ENCODE measurements around the gene PCOLCE2.
A peak's percentile ranks its signal among the peaks of the same experiment; 100 is the strongest.

PCOLCE2 gene

DNA sequence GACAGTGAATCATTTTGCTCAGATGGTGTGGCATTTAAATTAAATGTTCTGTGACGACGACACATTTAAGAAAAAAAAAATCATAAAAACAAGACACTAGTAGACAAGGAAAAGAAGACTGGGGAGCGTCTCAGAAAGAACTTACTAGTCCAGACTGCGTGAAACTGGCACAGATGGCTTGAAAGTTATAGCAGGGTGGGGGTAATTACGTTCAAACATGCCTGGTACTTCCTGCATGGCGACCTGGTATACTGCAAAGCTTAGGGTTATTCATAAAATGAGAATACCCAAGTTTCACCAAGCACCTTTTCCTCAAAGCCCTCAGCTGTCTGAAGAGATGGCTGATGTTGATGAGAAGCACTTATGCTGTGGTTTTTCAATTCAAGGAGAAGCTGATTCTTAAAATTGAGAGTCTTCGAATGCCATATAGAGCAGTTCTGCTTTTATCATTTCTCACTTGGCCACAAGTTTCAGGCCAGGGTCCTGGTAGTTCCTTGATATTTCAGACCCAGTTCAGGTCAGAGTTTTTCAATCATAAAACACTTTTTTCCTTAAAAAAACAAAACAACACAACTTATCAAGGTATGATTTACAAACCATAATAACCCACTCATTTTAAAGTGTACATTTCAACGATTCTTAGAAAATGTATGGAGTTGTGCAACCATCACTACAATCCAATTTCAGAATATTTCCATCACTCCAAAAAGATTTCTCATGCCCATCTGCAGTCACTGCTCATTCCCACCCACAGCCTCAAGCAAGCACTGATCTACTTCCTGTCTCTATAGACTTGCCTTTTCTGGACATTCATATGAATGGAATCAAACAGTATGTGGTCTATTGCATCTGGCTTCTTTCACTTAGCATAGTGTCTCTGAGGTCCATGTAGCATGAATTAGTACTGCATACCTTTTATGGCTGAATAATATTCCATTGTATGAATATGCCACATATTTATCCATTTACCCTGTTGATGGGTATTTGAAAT lies 24.7 kb downstream of the PCOLCE2 start:
- no peak for DNase-seq

DNA sequence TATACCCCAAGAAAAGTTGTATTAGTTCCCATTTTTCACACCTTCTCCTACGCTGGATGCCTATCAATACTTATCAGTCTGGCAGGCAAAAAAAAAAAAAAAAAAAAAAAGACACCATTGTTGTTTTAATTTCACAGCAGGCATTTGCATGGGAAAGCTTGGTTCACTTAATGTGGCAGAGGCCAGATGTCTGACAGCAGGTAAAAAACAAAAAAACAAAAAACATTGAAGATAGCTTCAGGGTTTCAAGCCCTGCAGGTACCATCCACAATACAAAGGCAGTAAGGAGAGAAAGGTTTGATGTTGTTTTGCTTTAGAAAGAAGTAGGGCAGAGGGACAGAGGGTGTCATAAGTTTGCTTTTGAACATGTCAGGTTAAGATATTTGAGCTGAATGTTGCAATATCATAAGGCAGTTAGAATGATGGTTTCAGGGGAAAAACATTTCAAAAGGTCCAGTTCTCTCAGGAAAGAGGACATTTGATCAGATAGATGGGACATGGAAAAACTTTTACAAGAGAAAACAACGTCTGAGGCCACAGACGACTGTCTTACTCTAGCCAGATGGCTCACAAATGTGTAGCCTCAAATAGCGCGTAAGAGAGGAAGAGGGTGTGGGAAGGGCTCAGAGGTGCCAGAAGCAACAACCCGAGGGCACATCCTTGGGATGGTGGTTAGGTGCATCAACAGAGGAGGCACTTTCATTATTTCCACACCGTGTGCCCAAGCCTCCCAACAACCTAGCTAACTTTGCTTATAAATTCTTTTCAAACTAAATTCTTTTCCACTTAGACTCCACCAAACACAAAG lies 25.7 kb downstream of the PCOLCE2 start:
- peak; percentile 21 for DNase-seq

GRCh38 chr3:142861926-142862325 lies 27.0 kb downstream of the PCOLCE2 start:
- no peak for DNase-seq

DNA sequence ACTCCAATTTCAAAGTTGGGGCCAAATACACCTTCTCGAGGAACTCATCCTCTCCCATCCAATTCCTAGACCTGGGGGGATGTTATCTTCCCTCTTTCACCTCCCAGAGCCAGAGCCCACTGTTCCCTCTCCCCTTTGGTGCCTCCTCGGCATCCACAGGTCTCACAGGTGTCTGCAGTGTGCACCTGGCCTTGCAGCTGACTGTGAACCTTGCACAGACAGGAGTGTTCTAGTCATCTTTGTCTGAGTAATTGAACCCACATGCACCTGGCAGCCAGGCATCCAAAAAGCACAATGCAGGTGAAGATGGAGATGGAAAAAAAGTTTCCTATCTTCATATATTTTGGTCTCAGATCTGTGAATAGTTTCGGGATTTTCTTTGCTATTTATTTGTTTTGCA lies 30.8 kb downstream of the PCOLCE2 start:
- DNase-seq = no peak

GRCh38 chr3:142857056-142857455 lies 31.8 kb downstream of the PCOLCE2 start:
- DNase-seq = peak; percentile 11

DNA sequence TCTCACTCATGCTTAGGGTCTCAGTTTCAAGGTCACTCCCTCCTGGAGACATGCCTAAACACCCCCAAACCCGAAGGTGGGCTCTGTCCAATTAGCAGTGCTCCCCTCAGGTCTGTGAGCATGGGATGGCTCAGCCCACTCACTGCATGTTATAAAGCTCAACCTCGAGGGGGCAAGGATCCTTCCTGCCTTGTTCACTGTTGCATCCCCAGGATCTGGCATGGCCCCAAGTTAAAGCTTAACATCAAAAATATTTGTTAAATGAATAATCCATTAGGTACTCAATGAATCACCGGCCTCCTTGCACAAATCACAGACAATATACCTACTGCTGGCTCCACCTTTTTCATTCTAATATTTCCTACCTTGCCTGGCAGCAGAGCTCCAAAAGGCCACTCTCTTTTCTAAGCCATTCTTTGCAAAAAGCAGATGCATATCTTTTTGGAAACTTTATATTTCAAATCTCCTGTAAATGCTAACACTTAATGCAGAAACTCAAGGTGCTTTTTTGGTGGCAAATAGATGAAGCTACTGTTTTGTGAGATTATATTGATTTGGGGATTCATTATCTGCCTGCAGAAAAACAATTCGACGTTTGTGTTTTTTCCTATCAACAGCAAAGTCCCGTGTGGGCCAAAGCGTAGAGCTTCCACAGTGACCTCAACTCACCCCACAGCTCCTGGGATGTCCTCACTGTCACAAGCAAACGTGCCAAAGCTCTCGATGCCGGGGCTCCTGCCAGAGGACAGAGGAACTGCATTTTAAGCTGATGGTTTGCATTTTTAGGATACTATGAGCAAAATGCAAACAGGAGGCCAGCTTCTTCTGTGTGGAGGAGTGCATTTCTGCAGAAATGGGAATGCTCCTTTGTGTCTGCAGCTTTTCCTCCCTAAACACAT lies 35.4 kb downstream of the PCOLCE2 start:
- DNase-seq = no peak

DNA sequence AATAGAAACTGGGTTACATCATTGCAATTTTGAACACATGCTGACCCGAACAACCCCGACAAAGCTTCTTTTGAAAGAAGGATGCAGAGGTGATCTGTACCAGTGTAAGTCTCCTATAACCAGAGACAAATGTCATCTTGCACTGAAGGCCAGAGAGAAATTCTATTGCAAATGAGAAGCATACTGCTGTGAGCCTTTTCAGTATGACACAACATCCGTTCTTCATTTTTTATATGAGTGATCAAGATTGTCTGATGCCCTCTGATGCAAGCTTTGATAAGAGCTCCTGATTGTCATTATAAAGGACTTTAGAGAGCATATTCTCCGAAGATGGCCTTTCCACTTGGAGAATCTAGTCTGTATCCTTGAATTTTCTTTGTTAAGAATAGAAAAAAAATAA lies 36.9 kb downstream of the PCOLCE2 start:
- peak; percentile 54 for DNase-seq

DNA sequence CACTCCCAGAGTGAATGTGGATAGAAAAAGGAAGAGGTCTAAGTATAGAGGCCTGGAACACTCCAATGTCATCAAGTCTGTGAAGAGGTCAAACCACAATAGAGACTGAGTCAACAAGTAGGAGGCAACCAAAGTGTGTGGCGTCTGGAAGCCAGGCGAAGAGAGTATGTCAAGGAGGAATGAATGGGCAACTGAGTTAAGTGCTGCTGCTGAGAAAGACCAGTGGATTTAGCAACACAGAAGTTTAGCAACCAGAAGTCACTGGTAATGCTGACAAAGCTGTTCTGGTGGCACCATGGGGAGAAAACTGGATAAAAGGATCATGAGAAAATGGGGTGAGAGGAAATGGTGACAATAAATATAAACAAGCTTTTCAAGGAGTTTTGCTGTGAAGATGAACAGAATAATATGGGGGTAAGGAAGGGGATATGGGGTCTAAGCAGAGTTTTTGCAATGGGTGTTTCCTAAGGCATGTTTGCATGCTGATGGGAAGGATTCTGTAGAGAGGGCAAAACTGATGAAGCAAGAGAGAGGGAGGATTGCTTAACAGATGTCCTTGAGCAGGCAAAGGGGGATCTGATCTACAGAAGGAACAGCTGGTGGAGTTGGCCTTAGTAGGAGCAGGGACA lies 38.4 kb downstream of the PCOLCE2 start:
- peak; percentile 53 for DNase-seq

DNA sequence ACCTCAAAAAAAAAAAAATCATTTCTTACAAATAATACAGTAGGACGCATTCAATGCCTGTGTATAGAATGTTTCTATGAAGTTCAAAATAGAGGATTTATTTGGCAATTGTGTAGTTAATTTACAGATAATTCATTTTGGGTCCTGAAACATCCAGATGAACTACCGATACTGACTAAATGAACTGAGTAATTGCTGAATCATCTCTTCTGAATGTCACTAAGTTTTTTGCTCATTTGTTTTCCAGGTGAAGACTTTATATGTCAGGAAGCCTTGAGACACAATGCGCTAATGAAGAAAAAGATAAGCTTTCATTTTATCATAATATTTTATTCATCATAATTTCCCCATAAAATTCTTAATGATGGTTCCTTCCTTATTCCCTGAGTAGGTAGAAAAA lies 39.7 kb downstream of the PCOLCE2 start:
- DNase-seq = no peak

DNA sequence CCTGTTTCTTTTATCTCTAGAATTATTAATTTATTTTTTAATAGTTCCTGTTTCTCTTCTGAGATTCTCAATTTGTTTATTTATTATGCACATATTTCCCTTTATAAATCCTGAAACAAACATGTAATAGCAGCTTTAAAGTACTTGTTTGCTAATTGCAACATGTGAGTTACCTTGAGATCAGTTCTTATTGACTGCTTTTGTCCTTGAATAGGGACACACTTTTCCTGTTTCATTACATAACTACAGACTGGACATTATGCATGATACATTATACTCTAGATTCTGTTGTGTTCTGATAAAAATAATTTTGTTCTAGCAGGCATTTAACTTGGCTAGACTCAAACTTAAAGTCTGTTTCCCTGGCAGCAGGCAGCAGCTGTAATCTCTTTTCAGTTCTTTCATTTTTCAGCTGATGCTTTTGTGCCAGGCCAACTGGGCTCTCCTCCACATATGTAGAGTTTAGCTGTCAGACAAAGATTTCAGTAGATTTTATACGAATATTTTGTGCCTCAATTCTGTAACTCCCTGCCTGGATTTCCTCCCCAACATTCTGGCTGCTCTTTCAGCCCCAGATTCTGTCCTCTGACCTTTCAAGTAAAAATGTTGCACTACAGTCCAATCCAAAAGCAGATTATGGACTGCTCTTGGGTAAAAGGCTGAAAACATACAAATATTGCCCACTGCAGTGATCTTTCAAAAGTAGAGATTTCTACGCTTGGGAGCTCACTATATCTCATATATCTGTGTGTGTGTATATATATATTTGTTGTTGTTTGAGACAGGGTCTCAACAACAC lies 41.9 kb downstream of the PCOLCE2 start:
- no peak for DNase-seq

- DNase-seq = peak; percentile 45
Measured at GRCh38 chr3:142844339-142844977, 44.4 kb downstream of the PCOLCE2 start.

GRCh38 chr3:142839831-142840230 lies 49.1 kb downstream of the PCOLCE2 start:
- DNase-seq = no peak

DNA sequence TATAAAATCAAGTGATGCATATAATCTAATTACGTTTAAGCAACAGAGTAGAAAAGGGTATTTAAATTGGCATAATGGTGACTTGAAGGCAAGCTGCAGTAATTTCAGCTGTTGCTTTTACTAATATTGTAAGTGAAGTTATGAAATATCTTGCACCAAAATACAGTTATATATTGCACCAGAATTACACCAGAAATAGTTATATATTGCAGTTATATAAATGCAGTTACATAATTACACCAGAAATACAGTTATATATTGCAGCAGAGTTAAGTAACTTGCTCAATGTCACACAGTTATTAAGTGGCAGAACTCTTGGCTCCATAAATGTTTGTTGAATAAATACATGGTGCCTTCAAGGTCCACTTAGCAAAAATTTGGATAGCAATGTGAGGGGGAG lies 51.4 kb downstream of the PCOLCE2 start:
- no peak for DNase-seq

- peak; percentile 76 for DNase-seq
Measured at GRCh38 chr3:142828703-142829305, 60.1 kb downstream of the PCOLCE2 start.

GRCh38 chr3:142819179-142819578 lies 69.7 kb downstream of the PCOLCE2 start:
- no peak for DNase-seq

DNA sequence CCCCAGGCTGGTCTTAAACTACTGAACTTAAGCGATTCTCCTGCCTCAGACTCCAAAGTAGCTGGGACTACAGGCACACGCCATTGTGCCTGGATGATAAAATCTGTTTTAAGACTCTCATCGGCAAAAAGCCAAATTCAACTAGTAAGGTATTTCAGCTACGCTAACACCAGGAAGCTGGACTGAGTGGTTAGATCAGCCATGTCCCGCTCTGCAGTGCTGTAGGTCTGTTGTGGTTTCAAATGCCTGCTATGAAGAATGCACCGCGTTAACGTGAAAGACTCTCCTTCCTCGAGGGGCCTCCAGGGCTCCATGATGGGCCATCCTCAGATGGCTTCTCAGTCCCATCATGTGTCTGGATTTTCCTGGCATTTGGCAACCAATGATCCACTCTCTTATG lies 70.2 kb downstream of the PCOLCE2 start:
- no peak for DNase-seq

DNA sequence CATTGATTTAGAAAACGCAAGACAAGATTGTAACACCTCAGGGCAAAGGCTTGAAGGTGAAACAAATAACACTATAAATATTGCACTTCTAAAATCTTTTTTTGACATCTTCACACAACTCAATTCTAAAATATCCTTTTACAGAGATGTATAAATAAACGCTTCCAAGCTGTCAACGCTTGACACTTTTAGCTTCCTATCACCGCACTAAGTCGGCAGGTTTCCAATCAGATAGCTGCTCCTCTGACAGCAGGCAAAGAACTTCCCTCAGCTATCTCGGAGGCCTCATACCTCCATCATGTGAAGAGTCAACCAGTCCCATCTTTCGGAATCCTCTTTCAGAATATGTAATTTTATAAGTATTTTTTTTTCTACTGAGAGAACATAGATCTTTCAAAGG lies 71.0 kb downstream of the PCOLCE2 start:
- DNase-seq = no peak

DNA sequence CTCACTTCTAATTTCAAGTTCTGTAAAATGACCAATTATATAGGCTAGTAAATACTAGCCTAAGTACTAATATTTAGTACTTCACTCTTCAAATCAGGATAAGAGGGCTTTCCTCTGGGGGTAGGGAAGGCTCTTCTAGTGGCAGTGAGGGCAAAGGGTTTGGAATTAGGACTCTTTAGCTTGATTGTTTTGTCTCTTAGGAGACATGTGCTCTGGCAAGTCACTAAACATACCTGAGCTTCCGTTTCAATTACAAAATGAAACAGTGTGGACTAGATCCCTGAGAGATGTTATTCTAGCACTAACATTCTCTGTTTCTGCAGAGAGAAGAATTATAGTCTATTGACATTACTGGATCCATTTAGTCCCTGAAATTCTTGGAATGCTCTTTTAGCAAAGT lies 71.5 kb downstream of the PCOLCE2 start:
- no peak for DNase-seq

- no peak for DNase-seq
Measured at GRCh38 chr3:142815803-142816202, 73.1 kb downstream of the PCOLCE2 start.

DNA sequence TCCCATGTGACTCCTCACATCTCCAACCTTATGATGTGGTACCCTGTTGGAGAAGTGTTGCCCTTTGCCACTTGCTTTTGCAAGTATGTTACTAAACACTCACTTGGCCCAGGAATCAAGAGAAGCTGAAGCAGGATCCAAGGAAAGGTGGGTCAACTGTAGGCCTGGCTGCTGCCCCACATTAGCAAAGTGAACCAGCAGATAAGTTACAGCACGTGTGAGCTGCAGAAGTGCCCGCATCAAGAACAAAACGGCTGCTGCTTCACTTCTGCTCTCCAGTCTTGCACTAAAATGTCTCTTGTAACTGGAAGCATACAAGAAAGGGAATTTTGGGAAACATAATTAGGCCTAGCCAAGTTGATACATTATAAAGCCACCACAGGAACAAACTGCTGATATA lies 79.6 kb downstream of the PCOLCE2 start:
- no peak for DNase-seq

Measured in activated CD4-positive, alpha-beta T cell treated with anti-CD3 and anti-CD28 coated beads, Interleukin-2, Interleukin-6, amounts not matched to agents 100 ng/mL and 50 ng/mL, durations not matched to agents 16 hours and 8 hours (primary cell).